ENCODE measurements around the gene RNF111. TPM values are rescaled to one million over a fixed set of nuclear protein-coding genes. Genes with fewer than 3 reads are reported as not detected.

RNF111 gene
- total RNA-seq, 1 donor = 21.4 TPM

DNA sequence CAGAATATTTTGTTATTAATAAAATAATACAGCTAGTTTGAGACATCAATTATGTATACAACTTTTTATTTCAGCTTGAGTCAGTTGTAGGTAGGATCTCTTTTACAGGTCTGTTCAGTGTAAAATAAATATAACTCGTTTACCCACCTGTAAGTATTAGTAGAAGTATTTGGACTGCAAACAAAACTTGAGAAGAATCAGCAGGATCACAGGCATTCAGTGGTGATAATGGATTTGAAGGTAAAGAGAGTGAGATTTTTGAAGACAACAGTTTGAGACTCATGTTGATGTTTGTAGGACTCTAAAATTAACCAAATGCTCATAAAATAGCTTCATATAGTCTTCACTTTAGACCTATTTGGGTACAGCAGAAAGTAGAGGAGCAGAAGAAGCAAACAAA is 82.0 kb downstream of the RNF111 start:
- TF ChIP-seq, protein P1, sequence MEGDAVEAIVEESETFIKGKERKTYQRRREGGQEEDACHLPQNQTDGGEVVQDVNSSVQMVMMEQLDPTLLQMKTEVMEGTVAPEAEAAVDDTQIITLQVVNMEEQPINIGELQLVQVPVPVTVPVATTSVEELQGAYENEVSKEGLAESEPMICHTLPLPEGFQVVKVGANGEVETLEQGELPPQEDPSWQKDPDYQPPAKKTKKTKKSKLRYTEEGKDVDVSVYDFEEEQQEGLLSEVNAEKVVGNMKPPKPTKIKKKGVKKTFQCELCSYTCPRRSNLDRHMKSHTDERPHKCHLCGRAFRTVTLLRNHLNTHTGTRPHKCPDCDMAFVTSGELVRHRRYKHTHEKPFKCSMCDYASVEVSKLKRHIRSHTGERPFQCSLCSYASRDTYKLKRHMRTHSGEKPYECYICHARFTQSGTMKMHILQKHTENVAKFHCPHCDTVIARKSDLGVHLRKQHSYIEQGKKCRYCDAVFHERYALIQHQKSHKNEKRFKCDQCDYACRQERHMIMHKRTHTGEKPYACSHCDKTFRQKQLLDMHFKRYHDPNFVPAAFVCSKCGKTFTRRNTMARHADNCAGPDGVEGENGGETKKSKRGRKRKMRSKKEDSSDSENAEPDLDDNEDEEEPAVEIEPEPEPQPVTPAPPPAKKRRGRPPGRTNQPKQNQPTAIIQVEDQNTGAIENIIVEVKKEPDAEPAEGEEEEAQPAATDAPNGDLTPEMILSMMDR (IDR thresholded peaks at IDR 0.05; ENCODE audit: extremely low read depth, low read depth, low read length) = no peak
- Histone ChIP-seq H3K27me3 (ENCODE audit: insufficient read depth, low read length) (no peaks in the 10 kb centered on the region), H3K36me3 (ENCODE audit: insufficient read depth, low read length) (peaks cover 46% of the 10 kb centered on the region), H3K4me1 (ENCODE audit: insufficient read depth, low read length) (no peaks in the 10 kb centered on the region), H2AFZ (ENCODE audit: low read length) (no peak overlapping the region), H3K79me2 (ENCODE audit: insufficient read depth, low read length) (no peaks in the 10 kb centered on the region), H3K9me3 (ENCODE audit: low read depth, low read length) (peaks cover 3% of the 10 kb centered on the region), H4K20me1 (ENCODE audit: insufficient read depth, low read length) (no peaks in the 10 kb centered on the region), H3K4me3 (ENCODE audit: insufficient read depth, low read length) (no peak overlapping the region), H3K4me2 (ENCODE audit: insufficient read depth, low read length) (no peak overlapping the region), H3K27ac (ENCODE audit: low read depth, low read length) (no peak overlapping the region)
- DNase-seq (ENCODE audit: insufficient read length, low spot score, missing footprints) = peak; percentile 49

DNA sequence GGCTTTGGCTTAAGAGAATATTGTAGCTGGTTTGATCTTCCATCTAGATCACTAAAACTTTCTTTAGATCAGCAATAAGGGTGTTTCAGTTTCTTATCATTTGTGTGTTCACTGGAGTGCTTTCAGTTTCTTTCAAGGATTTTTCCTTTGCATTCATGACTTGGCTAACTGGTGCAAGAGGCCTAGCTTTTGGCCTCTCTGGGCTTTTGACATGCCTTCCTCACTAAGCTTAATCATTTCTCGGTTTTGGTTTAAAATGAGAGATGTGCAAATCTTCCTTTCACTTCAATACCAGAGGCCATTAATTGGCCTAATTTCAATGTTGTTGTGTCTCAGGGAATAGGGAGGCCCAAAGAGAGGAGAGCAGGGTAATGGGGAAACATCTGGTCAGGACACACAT is 87.1 kb downstream of the RNF111 start:
- H3K27me3 ChIP-seq (ENCODE audit: insufficient read depth, low read length) = no peaks in the 10 kb centered on the region
- H3K79me2 ChIP-seq (ENCODE audit: insufficient read depth, low read length) = peaks cover 2% of the 10 kb centered on the region
- no peak overlapping the region for H3K4me3 ChIP-seq (ENCODE audit: insufficient read depth, low read length)
- peaks cover 42% of the 10 kb centered on the region for H3K36me3 ChIP-seq (ENCODE audit: insufficient read depth, low read length)
- TF ChIP-seq, protein P1 (IDR thresholded peaks at IDR 0.05; ENCODE audit: extremely low read depth, low read depth, low read length) = no peak
- no peaks in the 10 kb centered on the region for H3K4me1 ChIP-seq (ENCODE audit: insufficient read depth, low read length)
- no peak overlapping the region for H3K4me2 ChIP-seq (ENCODE audit: insufficient read depth, low read length)
- DNase-seq (ENCODE audit: insufficient read length, low spot score, missing footprints) = no peak
- no peak overlapping the region for H3K27ac ChIP-seq (ENCODE audit: low read depth, low read length)
- peaks cover 4% of the 10 kb centered on the region for H4K20me1 ChIP-seq (ENCODE audit: insufficient read depth, low read length)
- H3K9me3 ChIP-seq (ENCODE audit: low read depth, low read length) = peaks cover 3% of the 10 kb centered on the region
- H2AFZ ChIP-seq (ENCODE audit: low read length) = no peak overlapping the region

DNA sequence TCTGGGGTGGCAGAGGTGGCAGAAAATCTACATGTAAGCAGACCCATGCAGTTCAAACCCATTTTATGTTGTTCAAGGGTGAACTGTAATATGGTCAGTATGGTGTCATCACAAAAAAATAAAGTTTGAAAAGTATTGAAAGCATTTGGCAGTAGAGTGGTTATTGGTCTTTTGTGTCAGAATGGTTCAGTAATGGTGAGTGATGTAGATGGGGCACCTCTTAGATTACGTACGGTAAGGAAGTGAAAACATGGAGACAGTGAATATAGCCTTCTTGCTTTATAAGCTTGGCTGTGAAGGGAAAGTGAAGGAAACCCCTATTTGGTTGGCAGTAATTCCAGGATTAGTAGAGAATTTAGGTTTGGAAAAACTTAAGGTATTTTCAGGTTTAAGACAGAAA is 100.3 kb downstream of the RNF111 start:
- H3K36me3 ChIP-seq (ENCODE audit: insufficient read depth, low read length) = peaks cover 43% of the 10 kb centered on the region
- H3K27ac ChIP-seq (ENCODE audit: low read depth, low read length) = no peak overlapping the region

DNA sequence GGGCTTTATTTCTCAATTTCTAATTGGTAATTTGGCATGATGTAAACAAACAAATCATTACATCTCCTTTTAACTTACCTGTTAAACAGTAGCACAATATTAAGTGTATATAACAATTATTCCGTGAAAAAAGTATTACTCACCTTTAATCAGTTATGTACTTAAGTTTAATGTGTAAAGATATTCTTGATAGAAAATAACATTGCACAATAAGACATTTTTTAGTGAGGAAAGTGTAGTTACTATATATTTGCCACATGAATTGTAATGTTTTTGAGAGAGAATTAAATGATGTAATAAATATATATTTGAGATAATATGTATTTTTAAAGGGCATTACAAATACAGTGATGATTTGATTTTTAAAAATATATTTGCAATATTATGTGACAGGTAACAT is 106.6 kb downstream of the RNF111 start:
- peaks cover 50% of the 10 kb centered on the region for H3K36me3 ChIP-seq (ENCODE audit: insufficient read depth, low read length)

More for the DNA sequence above, 100.3 kb downstream of the RNF111 start:
- H3K79me2 ChIP-seq (ENCODE audit: insufficient read depth, low read length) = no peaks in the 10 kb centered on the region
- H2AFZ ChIP-seq (ENCODE audit: low read length) = no peak overlapping the region
- TF ChIP-seq, protein P1 (IDR thresholded peaks at IDR 0.05; ENCODE audit: extremely low read depth, low read depth, low read length) = no peak
- H3K4me1 ChIP-seq (ENCODE audit: insufficient read depth, low read length) = no peaks in the 10 kb centered on the region
- H3K27me3 ChIP-seq (ENCODE audit: insufficient read depth, low read length) = no peaks in the 10 kb centered on the region
- H3K4me3 ChIP-seq (ENCODE audit: insufficient read depth, low read length) = no peak overlapping the region
- no peaks in the 10 kb centered on the region for H4K20me1 ChIP-seq (ENCODE audit: insufficient read depth, low read length)
- H3K9me3 ChIP-seq (ENCODE audit: low read depth, low read length) = no peaks in the 10 kb centered on the region
- no peak overlapping the region for H3K4me2 ChIP-seq (ENCODE audit: insufficient read depth, low read length)
- DNase-seq (ENCODE audit: insufficient read length, low spot score, missing footprints) = no peak

More for the DNA sequence above, 106.6 kb downstream of the RNF111 start:
- no peaks in the 10 kb centered on the region for H3K27me3 ChIP-seq (ENCODE audit: insufficient read depth, low read length)
- H3K4me3 ChIP-seq (ENCODE audit: insufficient read depth, low read length) = no peak overlapping the region
- H3K27ac ChIP-seq (ENCODE audit: low read depth, low read length) = no peak overlapping the region
- H4K20me1 ChIP-seq (ENCODE audit: insufficient read depth, low read length) = no peaks in the 10 kb centered on the region
- no peak overlapping the region for H2AFZ ChIP-seq (ENCODE audit: low read length)
- H3K4me1 ChIP-seq (ENCODE audit: insufficient read depth, low read length) = no peaks in the 10 kb centered on the region
- H3K9me3 ChIP-seq (ENCODE audit: low read depth, low read length) = no peaks in the 10 kb centered on the region
- TF ChIP-seq, protein P1 (IDR thresholded peaks at IDR 0.05; ENCODE audit: extremely low read depth, low read depth, low read length) = no peak
- H3K4me2 ChIP-seq (ENCODE audit: insufficient read depth, low read length) = no peak overlapping the region
- DNase-seq (ENCODE audit: insufficient read length, low spot score, missing footprints) = no peak
- H3K79me2 ChIP-seq (ENCODE audit: insufficient read depth, low read length) = no peaks in the 10 kb centered on the region

All from osteoblast (primary cell).